HepG2 (cell line): ENCODE results near the gene MBD4. TPM values are rescaled to one million over a fixed set of nuclear protein-coding genes. Genes with fewer than 3 reads are reported as not detected.

Experiments
- AHR ChIP-seq: IDR thresholded peaks from 2 replicates; pipeline ENCODE4 v1.6.1; 2018; ENCODE audit warnings: missing genetic modification reagents, missing compliant biosample characterization
- ARID3A ChIP-seq: IDR thresholded peaks from 2 replicates; pipeline ENCODE4 v1.6.1; 2012; ENCODE audit warnings: low read depth, low read length, improper control_type of control experiment
- ARID5B ChIP-seq: IDR thresholded peaks from 2 replicates; pipeline ENCODE4 v1.4.0; 2020; ENCODE audit warnings: mild to moderate bottlenecking, missing genetic modification reagents
- CBX1 ChIP-seq: IDR thresholded peaks from one replicate; pipeline ENCODE4 v1.6.1; 2016; ENCODE audit warnings: antibody characterized with exemption, low read depth
- ETV5 ChIP-seq: IDR thresholded peaks from 2 replicates; pipeline ENCODE4 v1.6.1; 2018; ENCODE audit warnings: missing biosample characterization, missing genetic modification reagents, inconsistent platforms, borderline replicate concordance
- HNRNPL ChIP-seq: fragments of 200-400 bp; formaldehyde crosslinking; IDR thresholded peaks from 2 replicates; pipeline ENCODE4 v1.6.1; 2017; ENCODE audit warnings: mild to moderate bottlenecking, low read depth, low read length
- KDM2A ChIP-seq: sonication (generic); formaldehyde crosslinking; IDR thresholded peaks from 2 replicates; pipeline ENCODE4 v1.4.0; 2020; ENCODE audit warnings: low read depth, missing genetic modification reagents, borderline replicate concordance
- MXI1 ChIP-seq: IDR thresholded peaks from 3 replicates; pipeline ENCODE4 v1.6.1; 2012; ENCODE audit warnings: low read depth, low read length, inconsistent platforms, borderline replicate concordance
- SATB2 ChIP-seq: sonication (generic); formaldehyde crosslinking; IDR thresholded peaks from 2 replicates; pipeline ENCODE4 v1.5.0; 2020; ENCODE audit warnings: missing genetic modification reagents
- U2AF2 ChIP-seq: fragments of 200-400 bp; formaldehyde crosslinking; IDR thresholded peaks from 2 replicates; pipeline ENCODE4 v1.6.1; 2017; ENCODE audit warnings: low read depth, mild to moderate bottlenecking, low read length
- ZFP91 ChIP-seq: sonication (generic); formaldehyde crosslinking; IDR thresholded peaks from 2 replicates; pipeline ENCODE4 v1.9.0; 2022; ENCODE audit warnings: missing genetic modification reagents, mild to moderate bottlenecking, borderline replicate concordance
- ZNF280D ChIP-seq: sonication (generic); formaldehyde crosslinking; IDR thresholded peaks from 2 replicates; pipeline ENCODE4 v1.5.1; 2020; ENCODE audit warnings: mild to moderate bottlenecking, missing genetic modification reagents
- ZNF468 ChIP-seq: sonication (generic); formaldehyde crosslinking; IDR thresholded peaks from 2 replicates; pipeline ENCODE4 v1.8.0; 2022; ENCODE audit warnings: mild to moderate bottlenecking, moderate library complexity, missing genetic modification reagents
- ZNF501 ChIP-seq: sonication (generic); formaldehyde crosslinking; IDR thresholded peaks from 2 replicates; pipeline ENCODE4 v1.5.1; 2020; ENCODE audit warnings: mild to moderate bottlenecking, moderate library complexity, missing genetic modification reagents
- ZNF562 ChIP-seq: sonication (generic); formaldehyde crosslinking; IDR thresholded peaks from 2 replicates; pipeline ENCODE4 v1.8.0; 2022; ENCODE audit warnings: missing genetic modification reagents, borderline replicate concordance
- ZNF746 ChIP-seq: sonication (generic); formaldehyde crosslinking; IDR thresholded peaks from 2 replicates; pipeline ENCODE4 v1.8.0; 2022; ENCODE audit warnings: mild to moderate bottlenecking, missing genetic modification reagents
- ZNF768 ChIP-seq: sonication (generic); formaldehyde crosslinking; IDR thresholded peaks from 2 replicates; pipeline ENCODE4 v1.4.0; 2020; ENCODE audit warnings: missing genetic modification reagents
- ZNF83 ChIP-seq: sonication (generic); formaldehyde crosslinking; IDR thresholded peaks from 2 replicates; pipeline ENCODE4 v1.4.0; 2020; ENCODE audit warnings: missing genetic modification reagents, mild to moderate bottlenecking, borderline replicate concordance
- ZZZ3 ChIP-seq: sonication (generic); formaldehyde crosslinking; IDR thresholded peaks from 2 replicates; pipeline ENCODE4 v1.4.0; 2020; ENCODE audit warnings: missing genetic modification reagents, mild to moderate bottlenecking, borderline replicate concordance
- polyA plus RNA-seq, 8 experiments: library from polyadenylated mRNA; depleted of rRNA in 3 of 8; stranded (reverse) in 7 of 8; unstranded in 1 of 8; fragments of >200 nt; fragmentation: Illumina TruSeq in 4 of 8; extraction: Trizol in 4 of 8; gene quantifications; 2 replicates each; pipeline versions ENCODE4 v1.2.1 to v1.2.3, GENCODE V29; 2011 to 2016; ENCODE audit warnings: low read depth in 4 of 8, missing spikeins in 1 of 8, mixed read lengths in 1 of 8; ENCODE audit not compliant: insufficient read depth in 1 of 8
- total RNA-seq, 5 experiments: library from RNA; depleted of rRNA; stranded (reverse); fragments of >200 nt; fragmentation: Illumina TruSeq; extraction: Trizol; gene quantifications; 2 replicates each; pipeline ENCODE4 v1.2.3, GENCODE V29; 2016; ENCODE audit warnings: low read depth in 1 of 5

MBD4 gene
- total and polyA plus RNA-seq, 2 of the 13 experiments (the other 11 are each of a cell fraction or from before 2014, with no cell fraction given): 14.9 to 25.3 TPM

GRCh38 chr3:129399145-129399894, 40.4 kb downstream of the MBD4 start (continued):
- TF ChIP-seq ARID3A (peak; percentile 56; the same call in 1 of the 2 replicates), ZNF768 (no peak), MXI1 (peak; percentile 34; the same call in 1 of the 3 replicates), U2AF2 (no peak), ZNF280D (CRISPR knock-in tag) (no peak), ZNF746 (CRISPR knock-in tag) (no peak), HNRNPL (no peak), ZNF468 (CRISPR knock-in tag) (no peak), ARID5B (CRISPR knock-in tag) (peak; percentile 30), ZNF83 (CRISPR knock-in tag) (no peak), ZNF501 (CRISPR knock-in tag) (peak; percentile 74; the same call in 1 of the 2 replicates), CBX1 (no peak), ZNF562 (CRISPR knock-in tag) (no peak), ZFP91 (CRISPR knock-in tag) (no peak), ZZZ3 (CRISPR knock-in tag) (peak; percentile 42; the same call in 1 of the 2 replicates), AHR (CRISPR knock-in tag) (no peak), SATB2 (no peak), ETV5 (peak; percentile 83), KDM2A (CRISPR knock-in tag) (no peak; the same call in none of the 2 replicates)
